A673 (cell line): ENCODE results near the gene RASSF8.

ENCODE experiments used
- CTCF ChIP-seq: fragments of 300-800, 200-600 bp; sonication (generic); conservative IDR thresholded peaks from 2 replicates; pipeline ENCODE4 v1.5.1; 2017; ENCODE audit warnings: low read depth, mild to moderate bottlenecking, antibody characterized with exemption, low read length, moderate library complexity, mixed read lengths
- EZH2 ChIP-seq: fragments of 200-600 bp; sonication (generic); IDR thresholded peaks from 2 replicates; pipeline ENCODE4 v1.6.1; 2017; ENCODE audit warnings: borderline replicate concordance, low read depth, mild to moderate bottlenecking, mixed read lengths, antibody characterized with exemption, low read length; ENCODE audit not compliant: poor library complexity, severe bottlenecking

- TF ChIP-seq CTCF (no peak), EZH2 (no peak)
Measured at GRCh38 chr12:26021534-26021933, 63.1 kb downstream of the RASSF8 start.
